ENCODE results near the gene MKX.
"Not testable (repeated sequence)": the region's sequence is repeated elsewhere in the genome, so short reads cannot be mapped to it uniquely, and the experiment has no call there.

Gene MKX

DNA sequence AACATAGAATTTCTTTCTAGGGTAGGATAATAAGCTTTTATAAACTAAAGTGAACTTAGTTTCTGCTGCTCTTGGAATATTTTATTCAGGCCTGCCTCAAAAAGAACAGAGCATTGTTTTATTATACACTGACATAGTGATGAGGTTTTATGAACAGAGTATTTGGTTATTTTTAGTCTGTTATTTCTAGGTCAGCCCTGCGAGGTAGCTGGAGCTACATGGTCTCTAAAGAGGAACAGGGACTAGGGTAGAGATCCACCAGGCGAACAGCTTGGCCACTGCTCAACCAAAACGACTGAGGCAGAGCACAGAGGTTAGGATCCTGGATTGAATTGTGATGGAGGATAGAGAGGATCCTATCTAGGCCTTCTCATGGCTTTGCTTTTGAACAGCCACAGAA, 53.0 kb downstream of the MKX start:
- no peak for DNase-seq (ENCODE audit: low spot score)

DNA sequence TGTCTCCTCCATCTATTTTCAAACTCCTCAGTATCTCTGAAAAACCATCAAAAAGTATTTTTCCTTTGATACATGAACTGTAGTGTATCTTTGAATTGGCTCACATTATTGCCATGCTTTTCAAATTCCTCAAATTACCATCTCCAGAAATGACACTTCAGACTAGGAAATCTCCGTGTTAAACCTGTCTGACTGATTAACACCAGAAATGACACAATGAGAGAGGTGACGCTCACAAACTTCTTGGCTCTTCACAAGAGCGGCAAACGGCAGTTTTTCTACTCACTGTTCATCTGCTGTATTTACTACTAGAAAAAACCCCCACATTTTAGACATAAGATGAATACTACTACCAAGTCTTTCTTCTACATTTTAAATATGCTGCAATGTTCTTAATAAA, 56.6 kb downstream of the MKX start:
- DNase-seq (ENCODE audit: low spot score) = no peak

DNA sequence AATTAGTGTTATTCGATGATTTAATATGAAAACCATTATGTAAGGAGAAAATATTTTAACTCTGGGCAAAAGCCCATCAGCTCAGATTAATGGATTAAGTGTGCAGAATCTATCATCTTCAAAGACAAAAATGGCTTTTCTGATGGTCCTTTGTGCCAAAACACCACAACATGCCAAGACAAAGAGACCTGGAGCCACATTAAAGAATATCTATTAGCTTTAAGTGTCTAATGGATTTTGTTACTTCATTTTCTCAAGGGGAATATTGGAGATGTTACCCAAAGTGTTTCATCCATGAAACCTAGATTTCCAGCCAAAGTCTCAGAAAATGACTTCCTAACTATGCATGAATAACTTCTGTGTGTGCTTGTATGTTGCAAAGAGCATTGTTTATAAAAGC, 57.3 kb downstream of the MKX start:
- no peak for DNase-seq (ENCODE audit: low spot score)

DNA sequence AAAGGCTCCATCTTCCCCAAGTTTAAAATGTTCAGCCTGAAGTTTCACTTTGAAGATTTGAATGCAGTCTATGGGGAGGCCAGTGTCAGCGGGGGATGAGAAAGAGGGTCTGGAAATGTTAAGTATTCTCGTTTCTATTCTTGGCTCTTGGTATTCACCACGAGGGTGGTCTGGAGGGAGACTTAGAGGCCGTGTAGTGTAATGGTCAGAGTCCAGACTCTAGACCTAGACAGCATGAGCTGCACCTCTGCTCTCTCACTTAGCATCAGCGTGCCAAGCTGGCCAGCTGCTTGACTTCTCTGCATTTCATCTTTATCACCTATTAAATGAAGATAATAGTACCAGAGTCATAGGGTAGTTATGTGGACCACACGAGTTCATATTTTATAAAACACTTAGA, 57.9 kb downstream of the MKX start:
- DNase-seq (ENCODE audit: low spot score) = no peak

DNA sequence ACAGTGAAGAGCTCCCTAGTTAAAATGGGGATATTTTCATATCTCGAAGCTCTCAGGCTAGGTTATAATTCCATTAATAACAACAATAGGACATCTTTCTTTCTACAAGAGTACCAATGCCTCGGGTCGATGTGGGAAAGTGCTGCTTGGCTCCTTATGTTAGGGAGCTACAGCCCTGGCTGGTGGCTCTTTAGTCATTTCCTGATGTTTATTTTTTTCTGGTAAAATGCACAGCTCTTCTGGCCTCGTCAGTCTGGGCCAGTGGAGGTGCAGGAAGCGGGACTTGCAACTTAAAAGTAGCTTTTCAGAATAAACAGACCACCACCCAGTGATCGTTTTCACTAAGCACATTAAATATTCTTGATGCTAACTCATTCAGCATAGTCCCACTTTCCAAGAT, 58.3 kb downstream of the MKX start:
- DNase-seq (ENCODE audit: low spot score) = no peak

DNA sequence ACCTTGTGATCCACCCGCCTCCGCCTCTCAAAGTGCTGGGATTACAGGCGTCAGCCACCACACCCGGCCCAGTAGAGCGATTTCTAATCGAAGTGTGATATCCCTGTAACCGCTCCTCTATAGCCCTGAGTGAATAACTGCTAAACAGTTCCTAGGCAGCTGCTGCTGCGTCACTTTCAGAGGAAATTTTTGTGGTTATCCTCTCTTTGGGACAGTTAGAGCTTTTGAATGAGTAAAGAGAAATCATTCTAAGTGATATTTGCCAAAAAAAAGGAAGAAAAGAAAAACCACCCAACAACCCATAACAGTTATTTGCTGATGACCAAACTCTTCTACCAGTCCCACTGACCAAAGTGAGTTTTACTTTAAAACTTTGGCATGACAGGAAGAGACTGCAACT, 59.9 kb downstream of the MKX start:
- DNase-seq (ENCODE audit: low spot score) = no peak

DNA sequence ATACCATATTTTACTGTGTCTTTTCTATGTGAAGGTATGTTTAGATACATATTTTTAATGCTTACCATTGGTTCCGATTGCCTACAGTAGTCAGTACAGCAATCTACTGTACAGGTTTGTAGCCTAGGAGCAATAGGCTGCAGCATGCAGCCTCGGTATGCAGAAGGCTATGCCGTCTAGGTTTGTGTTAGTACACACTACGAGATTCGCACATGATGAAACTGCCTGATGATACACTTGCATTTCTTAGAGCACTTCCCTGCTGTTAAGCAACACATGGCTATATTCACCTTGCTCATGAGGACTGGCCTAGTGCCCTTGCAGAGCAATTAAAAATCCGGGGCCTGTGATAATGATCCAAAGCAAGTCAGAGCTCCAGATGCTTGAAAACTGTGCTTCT, 62.4 kb downstream of the MKX start:
- DNase-seq (ENCODE audit: low spot score) = no peak

DNA sequence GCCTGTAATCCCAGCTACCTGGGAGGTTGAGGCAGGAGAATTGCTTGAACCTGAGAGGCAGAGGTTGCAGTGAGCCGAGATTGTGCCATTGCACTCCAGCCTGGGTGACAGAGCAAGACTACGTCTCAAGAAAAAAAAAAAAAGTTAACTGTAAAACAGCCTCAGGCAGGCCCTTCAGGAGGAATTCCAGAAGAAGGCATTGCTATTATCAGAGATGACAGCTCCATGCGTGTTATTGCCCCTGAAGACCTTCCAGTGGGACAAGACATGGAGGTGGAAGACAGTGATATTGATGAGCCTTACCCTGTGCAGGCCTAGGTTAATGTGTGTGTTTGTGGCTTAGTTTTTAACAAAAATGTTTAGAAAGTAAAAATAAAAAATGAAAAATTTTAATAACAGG, 63.8 kb downstream of the MKX start:
- DNase-seq (ENCODE audit: low spot score) = not testable (repeated sequence)

DNA sequence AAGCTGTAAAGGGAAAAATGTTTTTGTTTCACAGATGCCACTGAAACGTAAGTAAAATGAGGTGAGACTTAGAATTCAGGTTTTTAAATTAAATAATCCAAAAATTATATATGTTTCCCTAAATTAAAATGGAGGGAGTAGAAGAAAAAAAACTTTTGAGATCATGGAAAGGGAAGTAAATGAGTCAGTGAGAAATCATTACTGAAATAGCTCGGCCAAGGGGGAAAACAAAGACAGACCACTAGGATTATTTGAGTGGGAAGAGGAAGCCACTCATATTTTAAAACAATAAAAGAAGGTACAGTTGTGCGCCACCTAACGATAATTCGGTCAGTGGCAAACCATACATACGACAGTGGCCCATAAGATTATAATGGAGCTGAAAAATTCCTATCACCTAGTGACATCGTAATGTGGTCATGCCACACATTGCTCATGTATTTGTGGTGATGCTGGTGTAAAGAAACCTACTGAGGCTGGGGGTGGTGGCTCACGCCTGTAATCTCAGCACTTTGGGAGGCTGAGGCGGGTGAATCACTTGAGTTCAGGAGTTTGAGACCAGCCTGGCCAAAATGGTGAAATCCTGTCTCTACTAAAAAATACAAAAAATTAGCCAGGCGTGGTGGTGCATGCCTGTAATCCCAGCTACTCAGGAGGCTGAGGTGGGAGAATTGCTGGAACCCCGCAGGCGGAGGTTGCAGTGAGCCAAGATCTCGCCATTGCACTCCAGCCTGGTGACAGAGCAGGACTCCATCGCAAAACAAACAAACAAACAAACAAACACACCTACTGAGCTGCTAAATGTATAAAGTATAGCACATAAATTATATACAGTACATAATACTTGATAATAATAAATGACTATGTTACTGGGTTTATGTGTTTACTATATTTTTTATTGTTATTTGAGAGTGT, 64.7 kb downstream of the MKX start:
- DNase-seq (ENCODE audit: low spot score) = no peak

DNA sequence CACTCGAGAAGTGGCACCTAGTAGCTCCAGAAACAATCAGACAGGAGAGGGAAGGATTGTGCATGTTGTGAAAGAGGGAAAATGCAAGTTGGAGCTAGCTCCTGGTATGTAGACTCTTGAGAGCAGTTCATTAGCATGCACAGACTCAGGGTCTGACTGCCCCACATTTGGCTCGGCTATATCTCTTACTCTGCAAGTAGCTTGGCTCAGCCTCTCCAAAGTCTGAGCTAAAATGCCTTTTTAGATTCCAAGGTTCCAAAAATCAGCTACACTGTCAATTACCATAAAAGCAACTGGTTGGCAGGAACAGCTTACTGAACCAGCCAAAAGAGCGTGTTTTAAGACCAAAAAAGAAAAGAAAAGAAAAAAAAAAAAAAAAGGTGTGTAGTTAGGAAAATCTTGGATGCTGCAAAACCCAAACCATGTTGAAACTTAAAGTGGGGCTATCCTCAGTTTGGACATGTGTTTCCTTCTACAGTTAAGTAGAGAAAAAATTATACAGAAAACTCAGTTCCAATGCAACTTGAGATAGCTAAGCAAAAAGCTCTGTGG, 65.5 kb downstream of the MKX start:
- DNase-seq (ENCODE audit: low spot score) = no peak

DNA sequence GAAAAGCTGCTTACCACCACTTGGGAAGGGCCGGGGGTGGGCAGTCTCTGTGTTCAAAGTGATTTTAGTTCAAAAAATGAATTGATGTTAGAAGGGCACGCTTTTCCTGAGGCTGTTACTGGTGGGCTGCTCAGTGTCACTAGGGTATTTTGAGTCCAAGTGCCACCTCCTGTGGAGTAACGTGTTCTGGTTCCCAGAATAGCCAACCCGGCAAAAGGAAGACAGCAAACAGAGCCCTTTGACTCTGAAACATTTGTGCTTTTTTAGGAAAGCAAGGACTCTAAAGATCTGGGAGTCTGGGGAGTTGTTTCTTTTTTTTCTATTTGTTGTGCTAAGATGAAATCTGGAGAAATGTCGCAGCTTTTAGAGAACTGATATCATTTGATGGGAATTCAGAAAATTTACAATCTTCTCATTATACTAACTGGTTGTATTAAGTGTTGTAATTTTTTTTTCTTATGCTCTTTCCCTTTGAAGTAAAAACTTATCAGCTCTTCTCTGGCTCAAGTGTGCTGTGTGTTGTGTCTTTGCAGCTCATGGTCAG, 66.2 kb downstream of the MKX start:
- no peak for DNase-seq (ENCODE audit: low spot score)

DNA sequence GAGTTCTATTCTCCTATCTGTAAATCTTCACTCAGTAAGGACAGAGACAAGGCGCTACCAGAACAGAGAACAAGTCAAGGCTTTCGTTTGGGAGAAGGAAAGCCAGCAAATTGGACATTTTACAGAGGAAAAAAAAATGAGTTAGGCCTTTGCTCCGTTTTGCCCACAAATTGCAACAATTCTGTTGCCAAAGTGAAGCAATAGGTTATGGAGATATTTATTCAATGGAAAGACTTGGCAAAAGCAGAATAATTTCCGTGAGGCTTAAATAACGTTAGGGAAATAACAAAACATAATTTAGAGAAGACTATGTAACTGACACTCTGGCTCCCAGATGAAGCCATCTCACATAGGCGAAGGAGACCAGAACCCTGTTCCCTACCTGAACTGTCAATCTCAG, 67.5 kb downstream of the MKX start:
- no peak for DNase-seq (ENCODE audit: low spot score)

DNA sequence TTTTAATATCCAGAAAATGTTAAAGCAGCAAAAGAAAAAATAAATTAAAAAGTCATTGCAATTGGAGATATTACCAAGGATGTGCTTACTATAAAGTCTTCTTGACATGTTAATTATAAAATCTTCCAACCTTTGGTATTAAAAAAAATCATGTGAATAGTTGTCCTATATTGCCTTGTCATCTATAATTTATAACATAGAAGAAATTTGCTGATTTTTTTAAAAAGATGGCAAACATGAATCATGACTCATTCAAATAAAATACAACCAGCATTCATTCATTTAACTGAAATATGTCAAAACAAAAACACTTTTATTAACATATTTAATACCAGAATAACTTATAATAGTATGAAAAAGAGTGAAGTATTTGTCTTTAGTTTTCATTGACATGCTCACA, 72.6 kb downstream of the MKX start:
- DNase-seq (ENCODE audit: low spot score) = no peak

DNA sequence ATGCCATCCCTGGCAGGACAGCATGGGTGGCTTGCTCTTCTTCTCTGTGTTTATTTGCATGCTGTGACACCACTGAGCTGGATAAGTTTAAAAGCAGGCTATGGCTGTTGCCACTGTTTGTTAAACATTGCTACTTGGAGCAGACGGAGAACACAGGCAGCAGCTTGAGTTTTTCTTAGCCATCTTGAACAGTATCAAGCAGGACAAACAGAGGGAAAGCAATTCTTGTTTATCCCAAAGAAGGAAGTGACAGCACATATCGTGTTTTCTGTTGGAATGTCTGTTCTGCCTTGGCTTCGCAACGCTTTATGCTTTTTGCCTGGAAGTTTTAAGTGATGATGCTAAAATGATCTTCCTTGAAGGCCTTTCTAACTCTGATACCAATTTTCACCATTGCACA, 73.8 kb downstream of the MKX start:
- DNase-seq (ENCODE audit: low spot score) = no peak

DNA sequence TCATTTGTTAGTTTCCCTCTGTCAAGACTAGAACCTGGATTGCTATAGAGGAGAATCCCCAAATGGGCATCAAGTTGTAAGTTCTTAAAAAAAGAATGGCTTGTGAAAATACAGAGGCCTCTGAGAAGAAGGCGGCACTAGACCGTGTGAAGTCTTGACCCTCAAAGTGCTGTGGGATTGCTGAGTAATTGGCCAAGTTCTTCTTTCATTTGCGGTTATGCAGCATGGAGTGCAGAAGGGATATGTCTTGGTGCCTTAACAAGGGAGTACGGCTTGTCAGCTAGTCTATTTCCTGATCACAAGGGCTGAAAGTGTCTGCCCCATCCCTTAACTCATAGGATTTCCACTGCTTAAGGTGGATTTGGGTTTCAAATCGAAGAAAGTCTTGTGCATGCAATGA, 81.2 kb downstream of the MKX start:
- no peak for DNase-seq (ENCODE audit: low spot score)

DNA sequence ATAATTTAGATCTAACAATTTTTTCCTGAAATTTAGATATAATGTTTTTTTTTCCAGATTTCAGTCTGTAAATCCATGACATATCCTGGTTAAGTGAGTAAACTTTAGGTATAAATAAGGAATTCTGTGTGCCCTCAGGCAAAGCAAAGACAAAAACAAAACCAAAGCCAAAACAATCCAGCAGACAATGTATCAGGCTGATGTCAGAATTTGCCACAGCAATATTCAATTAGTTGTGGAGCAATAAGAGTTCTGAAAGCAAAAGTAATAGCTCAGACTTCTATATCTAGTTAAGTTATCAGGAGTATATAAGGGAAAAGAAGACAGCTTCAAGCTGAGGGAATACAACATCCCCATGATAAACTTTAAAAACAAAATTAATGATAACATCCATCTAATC, 82.0 kb downstream of the MKX start:
- no peak for DNase-seq (ENCODE audit: low spot score)

DNA sequence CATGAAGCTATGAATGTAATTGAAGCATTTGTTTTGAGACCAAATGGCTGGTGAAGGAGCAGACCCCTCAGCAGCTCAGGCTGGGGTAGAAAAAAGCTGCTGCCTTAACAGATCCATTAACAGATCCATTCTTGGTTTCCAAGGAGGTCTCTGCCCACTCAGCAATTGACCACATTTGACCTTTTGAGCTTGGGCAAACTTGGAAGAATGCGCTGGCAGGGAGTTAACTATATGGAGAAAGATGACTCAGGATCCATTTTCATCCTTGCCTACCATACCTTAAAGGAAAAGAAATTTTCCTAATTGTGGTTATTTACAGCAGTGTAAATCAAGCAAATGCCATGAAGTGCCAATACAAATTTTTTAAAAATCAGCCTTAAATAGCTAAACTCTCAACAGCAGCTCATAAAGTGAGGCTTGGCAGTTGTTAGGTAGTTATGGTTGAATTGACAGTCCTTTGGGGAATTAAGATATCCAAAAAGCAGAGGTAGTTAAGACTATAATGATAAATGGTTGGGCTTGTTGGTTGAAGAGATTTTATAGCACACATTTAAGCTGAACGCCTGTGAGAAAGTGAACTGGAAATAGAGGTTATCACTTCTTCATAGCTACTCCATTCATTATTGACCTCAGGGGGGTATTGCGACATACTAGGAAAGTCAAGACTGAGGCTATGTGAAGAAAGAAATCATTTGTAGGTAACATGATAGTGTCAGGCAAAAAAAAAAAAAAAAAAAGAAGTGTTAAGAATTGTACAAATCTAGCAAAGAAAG, 83.9 kb downstream of the MKX start:
- DNase-seq (ENCODE audit: low spot score) = no peak

DNA sequence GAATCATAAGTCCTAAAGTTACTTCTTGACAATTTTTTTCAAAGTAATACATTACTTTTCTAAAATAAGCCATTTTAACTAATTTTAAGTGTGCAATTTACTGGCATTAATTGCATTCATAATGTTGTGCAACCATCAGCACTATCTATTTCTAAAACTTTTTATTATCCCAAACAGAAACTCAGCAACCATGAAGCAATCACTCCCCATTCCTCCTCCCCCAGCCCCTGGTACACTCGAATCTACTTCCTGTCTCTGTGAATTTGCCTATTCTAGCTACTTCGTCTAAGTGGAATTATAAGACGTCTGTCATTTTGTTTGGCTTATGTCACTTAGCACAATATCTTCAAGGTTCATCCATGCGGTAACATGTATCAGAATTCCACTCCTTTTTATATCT, 84.9 kb downstream of the MKX start:
- no peak for DNase-seq (ENCODE audit: low spot score)

DNA sequence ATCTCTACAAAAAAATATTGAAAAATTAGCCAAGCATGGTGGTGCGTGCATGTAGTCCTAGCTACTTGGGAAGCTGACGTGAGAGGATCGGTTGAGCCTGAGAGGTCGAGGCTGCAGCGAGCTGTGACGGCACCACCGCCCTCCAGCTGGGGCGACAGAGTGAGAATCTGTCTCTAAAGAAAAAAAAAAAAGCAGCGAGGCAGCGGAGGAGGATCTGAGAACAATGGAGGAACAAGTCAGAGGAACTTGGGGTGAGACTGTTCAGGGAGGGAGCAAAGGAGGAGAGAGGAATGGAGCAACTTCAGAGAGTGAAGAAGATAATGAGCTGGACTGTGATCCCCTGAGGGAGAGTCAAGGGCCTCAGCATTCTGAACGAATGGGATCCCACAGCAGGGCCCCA, 85.4 kb downstream of the MKX start:
- DNase-seq (ENCODE audit: low spot score) = no peak

DNA sequence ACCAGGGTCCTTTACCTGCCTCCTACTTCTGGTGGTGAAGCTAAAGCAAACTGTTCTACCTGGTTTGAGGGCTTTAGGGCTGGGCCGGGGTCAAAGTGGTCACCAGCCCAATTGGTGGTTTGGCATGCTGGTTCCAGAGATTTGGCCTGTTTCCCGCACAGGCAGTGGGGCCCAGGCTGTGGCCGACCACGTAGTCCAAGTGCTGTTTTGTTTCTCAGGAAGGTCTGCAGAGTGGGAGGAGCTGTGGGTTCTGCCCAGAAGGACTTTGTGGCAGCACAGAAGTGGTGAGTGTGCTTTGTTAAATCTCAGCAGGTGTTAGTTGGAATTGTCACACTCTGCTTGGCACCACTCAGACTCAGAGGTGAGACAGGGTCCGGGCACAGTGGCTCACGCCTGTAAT, 85.8 kb downstream of the MKX start:
- DNase-seq (ENCODE audit: low spot score) = no peak

DNA sequence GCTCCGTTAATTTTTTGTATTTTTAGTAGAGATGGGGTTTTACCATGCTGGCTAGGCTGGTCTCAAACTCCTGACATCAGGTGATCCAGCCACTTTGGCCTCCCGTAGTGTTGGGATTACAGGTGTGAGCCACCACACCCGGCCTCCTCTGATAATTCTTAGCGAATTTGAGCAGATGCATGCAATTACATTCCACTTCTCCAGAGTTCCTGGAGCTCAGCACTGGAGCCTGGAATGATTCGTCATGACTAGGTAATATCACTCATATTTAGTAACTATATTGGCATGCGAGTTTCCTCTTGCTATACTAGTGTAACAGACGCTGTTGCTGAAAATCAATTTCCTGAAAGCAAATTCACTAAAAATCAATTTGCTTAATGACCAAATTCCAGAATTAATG, 86.8 kb downstream of the MKX start:
- no peak for DNase-seq (ENCODE audit: low spot score)

DNA sequence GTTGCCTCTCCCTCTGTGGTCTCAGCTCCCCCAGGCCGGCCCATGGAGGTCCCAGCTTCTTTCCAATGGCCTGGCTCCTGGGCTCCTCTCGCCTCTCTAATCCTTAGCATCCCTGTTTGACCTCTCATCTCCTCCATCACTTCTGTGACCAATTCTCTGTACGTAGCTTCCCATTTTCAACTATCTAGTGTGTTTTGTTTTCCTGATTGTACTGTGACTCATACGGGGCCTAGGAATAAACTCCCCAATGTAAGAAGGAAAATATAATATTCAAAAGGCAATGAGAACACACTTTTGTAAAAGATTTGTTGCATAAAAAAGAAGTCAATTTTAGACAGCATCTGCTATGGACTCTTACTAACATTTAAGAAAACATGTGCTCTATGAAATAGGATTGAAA, 90.3 kb downstream of the MKX start:
- no peak for DNase-seq (ENCODE audit: low spot score)

DNA sequence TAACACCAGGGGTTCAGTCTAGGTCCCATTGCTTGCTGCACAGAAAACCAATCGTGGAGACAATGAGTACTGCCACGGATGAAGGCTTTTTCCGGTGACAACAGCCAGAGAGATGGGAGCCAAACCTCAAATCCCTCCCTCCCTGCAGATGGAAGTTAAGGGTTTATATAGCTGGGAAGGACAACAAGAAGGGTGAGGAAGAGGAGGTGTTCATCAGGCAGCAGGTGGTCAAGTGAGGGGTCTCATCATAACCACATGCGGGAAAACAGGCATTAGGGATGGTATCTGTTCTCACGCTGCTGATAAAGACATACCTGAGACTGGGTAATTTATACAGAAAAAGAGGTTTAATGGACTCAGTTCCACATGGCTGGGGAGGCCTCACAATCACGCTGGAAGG, 91.3 kb downstream of the MKX start:
- no peak for DNase-seq (ENCODE audit: low spot score)

Measured in LoVo (cell line).